Transverse colon (tissue), 3 donors: ENCODE measurements around the gene CREBBP.

Experiments
- EP300 ChIP-seq: sonication (generic); formaldehyde crosslinking; IDR thresholded peaks from one replicate; pipeline ENCODE4 v1.6.1; 2017; ENCODE audit warnings: antibody characterized with exemption, low read depth
- POLR2A ChIP-seq: fragments of 450-650 bp; IDR thresholded peaks from one replicate; pipeline ENCODE4 v1.6.1; 2016; ENCODE audit warnings: antibody characterized with exemption, mild to moderate bottlenecking, moderate library complexity
- TF ChIP-seq, protein P1 (sequence below), 5 experiments: fragments of 200-600 bp in 3 of 5; fragments of 450-650 bp in 2 of 5; sonication (generic) in 3 of 5; IDR thresholded peaks; 1 replicate in 2 of 5; 2 replicates in 3 of 5; pipeline ENCODE4 v1.5.1; 2016 to 2017; ENCODE audit warnings: antibody characterized with exemption in 5 of 5, inconsistent platforms in 3 of 5, mild to moderate bottlenecking in 2 of 5, moderate library complexity in 1 of 5

GRCh38 chr16:3876695-3877094 lies 3.8 kb downstream of the CREBBP start:
- no peak for TF ChIP-seq EP300
- TF ChIP-seq, protein P1, sequence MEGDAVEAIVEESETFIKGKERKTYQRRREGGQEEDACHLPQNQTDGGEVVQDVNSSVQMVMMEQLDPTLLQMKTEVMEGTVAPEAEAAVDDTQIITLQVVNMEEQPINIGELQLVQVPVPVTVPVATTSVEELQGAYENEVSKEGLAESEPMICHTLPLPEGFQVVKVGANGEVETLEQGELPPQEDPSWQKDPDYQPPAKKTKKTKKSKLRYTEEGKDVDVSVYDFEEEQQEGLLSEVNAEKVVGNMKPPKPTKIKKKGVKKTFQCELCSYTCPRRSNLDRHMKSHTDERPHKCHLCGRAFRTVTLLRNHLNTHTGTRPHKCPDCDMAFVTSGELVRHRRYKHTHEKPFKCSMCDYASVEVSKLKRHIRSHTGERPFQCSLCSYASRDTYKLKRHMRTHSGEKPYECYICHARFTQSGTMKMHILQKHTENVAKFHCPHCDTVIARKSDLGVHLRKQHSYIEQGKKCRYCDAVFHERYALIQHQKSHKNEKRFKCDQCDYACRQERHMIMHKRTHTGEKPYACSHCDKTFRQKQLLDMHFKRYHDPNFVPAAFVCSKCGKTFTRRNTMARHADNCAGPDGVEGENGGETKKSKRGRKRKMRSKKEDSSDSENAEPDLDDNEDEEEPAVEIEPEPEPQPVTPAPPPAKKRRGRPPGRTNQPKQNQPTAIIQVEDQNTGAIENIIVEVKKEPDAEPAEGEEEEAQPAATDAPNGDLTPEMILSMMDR (IDR thresholded peaks at IDR 0.05), result no peak
- TF ChIP-seq POLR2A, result no peak
